ENCODE measurements around the gene IL1RAP.

- no peak for TF ChIP-seq CTCF (IDR thresholded peaks at IDR 0.05; ENCODE audit: extremely low read depth in 1 of 2, insufficient read depth in 1 of 2, low read depth in 1 of 2, low read length in 2 of 2)
- no peak for TF ChIP-seq EZH2 (IDR thresholded peaks at IDR 0.05; ENCODE audit: borderline replicate concordance, low read depth, low read length, severe bottlenecking)
- TF ChIP-seq FOS (IDR thresholded peaks at IDR 0.05; ENCODE audit: borderline replicate concordance, insufficient read depth, low read length) = peak; percentile 27
- TF ChIP-seq POLR2AphosphoS5 (IDR thresholded peaks at IDR 0.05; ENCODE audit: insufficient read depth, low read depth, low read length) = no peak
- no peak for TF ChIP-seq POLR2A (IDR thresholded peaks at IDR 0.05; ENCODE audit: low read depth, low read length)
- no peak for TF ChIP-seq MYC (IDR thresholded peaks at IDR 0.05; ENCODE audit: low read depth, low read length)
- TF ChIP-seq MAX (IDR thresholded peaks at IDR 0.05; ENCODE audit: insufficient read depth, insufficient read length) = no peak
- TF ChIP-seq JUN (IDR thresholded peaks at IDR 0.05; ENCODE audit: borderline replicate concordance, insufficient read depth, insufficient read length, low read depth) = no peak
Observed at GRCh38 chr3:190581041-190581541, 67.2 kb downstream of the IL1RAP start.

All from endothelial cell of umbilical vein (primary cell).